ENCODE data around the gene PIK3C2B. TPM values are rescaled to one million over a fixed set of nuclear protein-coding genes. Genes with fewer than 3 reads are reported as not detected.
A peak's percentile ranks its signal among the peaks of the same experiment; 100 is the strongest.

PIK3C2B gene
- total RNA-seq, 1 donor from 2014 or later: 4.9 TPM

DNA sequence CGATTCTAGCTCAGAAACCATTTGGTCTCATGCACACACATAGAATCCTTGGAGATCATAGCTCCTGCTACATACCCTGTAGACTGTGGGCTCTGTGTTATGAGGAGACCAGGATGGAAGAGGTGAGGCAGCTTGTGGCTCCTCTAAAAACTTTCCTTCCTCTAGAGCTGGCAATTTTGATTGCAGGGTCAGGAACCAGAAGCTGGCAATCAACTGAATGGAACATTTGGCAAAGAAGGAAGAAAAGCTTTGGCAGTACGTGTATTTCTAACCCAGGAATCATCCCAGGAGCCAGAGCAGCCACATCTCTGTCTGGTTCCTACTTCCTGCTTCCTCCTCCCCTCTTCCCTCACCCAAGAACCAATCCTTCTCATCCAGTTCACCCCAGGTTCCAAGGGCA lies 15.7 kb downstream of the PIK3C2B start:
- no peak for DNase-seq (ENCODE audit: low read depth)

DNA sequence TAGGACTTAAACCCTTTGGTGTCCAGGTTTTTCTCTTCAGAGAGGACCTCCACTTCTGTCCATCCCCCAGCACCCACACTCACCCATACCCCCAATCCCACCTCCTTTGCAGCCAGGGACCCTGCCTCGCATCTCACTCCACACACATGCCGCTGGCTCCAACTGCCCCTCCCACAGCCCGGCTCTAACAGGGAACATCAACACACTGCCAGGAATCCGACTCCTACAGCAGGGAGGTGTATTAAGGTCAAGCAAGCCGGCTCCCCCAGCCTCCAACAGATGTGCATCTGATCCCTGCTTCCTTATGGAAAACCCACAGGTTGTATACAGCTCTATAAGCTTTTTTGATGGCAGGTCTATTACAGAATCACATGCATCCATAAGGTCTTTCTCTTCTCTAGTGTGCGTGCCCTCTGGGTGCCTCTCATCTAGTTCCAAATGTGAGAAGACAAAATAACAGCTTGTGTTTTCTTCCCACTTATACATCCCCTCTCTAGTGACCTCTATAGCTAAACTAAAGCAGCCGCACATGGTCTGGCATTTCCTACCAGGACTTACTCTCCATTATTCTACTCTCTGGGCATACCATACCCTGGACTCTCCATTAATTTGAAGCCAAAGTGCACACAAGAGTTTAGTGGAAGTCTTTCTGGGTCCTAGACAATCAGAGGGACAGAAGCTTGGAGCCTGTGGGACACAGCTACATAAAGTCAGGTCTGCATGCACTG lies 16.3 kb downstream of the PIK3C2B start:
- no peak for DNase-seq (ENCODE audit: low read depth)

DNA sequence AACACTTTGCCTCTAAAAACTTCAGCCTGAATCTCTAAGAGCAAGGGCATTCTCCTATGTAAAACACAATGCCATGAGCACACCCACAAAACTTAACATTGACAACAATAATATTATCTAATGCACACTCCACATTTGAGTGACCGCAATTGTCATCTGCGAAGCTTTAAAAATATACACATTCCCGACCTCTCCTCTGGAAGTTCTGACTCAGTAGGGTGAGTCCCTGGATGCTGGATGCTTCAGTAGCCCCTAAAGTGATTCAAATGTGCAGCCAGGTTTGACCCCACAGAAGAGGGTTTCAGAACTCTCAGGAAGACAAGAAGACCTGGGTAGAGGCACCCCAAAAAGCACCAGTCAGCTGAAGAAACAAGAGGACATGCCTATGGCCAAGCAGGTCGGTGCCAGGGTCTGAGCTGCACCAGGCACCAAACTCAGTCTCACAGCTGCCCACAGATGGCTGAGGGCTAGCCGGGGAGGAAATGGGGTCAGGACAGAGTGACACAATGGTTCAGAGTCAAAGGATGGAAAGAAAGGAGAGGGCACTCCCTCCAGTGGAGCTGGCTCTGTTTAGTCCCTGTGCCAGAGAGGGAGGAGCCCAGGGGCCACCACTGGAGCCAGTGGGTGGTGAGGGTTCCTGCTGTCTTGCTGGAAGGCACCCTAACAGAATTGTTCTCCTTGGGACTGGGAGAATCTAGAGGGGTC lies 17.4 kb downstream of the PIK3C2B start:
- peak; percentile 31 for DNase-seq (ENCODE audit: low read depth)

DNA sequence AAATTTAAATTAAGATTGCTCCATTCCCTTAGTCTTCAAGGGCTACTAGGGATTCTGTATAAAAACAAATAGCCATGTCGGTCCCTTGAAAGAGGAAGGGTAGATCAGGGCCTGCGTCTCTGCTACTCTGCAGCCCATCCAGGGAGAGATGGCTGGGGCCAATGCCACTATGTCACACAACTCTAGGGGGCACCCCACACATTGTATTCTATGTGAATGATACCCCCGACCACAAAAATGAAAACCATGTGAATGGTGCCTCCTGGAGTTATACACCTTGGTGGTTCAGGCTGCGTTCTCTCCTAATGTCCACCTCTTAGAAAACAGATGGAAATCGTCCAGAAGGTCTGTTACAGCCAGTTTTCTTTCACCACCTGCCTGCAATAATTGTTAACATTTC lies 18.0 kb downstream of the PIK3C2B start:
- no peak for DNase-seq (ENCODE audit: low read depth)

DNA sequence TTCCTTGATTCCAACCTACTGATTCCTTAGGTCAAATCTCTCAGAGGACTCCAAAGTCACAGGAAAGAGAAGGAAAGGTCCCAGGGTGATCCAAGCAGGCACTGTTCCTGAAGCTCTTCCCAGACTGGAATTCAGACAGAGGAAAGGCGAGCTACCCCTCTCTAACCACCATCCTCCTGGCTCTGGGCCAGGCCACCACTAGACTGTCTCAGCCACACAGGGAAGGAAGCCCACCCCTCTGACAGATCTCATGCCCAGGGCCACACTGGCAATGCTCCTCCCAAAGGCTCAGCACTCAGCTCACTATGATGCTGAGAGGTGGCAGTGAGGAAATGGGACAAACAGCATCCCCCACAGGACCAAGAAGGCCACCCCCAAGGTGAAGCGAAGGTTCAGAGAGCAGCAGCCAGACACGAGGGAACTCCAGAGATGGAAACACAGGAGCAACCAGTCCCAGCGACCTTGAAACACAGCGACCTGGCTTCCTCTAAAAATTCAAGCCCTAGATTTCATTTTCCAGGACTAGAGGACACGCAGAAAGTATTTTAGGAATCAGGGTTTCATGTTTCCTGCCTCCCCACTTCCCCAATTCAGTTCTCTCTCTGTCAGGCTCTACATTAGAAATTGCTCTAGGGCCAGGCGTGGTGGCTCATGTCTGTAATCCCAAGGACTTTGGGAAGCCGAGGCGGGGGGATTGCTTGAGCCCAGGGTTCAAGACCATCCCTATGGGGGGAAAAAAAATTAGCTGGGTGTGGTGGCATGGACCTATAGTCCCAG lies 18.8 kb downstream of the PIK3C2B start:
- peak; percentile 55 for DNase-seq (ENCODE audit: low read depth)

DNA sequence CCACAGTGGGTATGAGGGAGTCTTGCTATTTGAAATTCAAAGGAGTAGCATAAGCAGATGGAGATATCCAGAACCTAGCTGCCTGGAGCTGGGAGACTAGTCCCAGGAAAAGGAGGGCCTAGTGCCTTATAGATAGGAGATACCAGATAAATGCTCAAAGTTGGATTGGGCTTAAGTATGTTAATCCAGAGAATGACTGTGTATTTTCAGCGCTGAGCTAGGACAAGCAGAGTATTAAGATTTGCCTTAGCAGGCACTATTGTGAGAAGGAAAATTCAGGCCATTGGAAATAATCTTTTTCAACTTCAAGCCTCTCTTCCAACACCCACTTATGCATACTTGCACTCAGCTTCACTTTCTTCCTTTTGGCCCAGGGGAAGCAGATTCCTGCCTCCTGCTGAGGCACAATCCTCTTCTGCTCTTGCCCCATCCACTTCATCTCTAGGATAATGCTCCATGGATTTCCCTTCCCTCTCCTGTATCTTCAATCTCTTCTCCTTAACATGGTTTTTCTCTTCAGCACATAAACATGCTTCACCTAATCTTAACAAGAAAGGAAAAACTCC lies 21.1 kb downstream of the PIK3C2B start:
- DNase-seq (ENCODE audit: low read depth): no peak

DNA sequence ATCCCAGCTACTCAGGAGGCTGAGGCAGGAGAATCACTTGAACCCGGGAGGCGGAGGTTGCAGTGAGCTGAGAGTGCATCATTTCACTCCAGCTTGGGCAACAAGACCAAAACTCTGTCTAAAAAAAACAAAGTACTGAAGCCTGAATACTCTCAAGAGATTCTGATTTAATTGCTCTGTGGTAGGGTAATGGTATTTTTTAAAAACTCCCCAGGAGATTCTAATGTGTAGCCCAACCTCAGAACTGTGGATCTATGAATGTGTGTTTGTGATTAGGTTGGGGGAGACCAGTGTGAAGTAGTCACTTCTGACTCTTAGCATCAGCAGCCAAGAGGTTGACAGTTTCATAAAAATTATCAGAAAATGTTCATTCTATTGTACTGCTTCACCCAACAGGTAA lies 21.9 kb downstream of the PIK3C2B start:
- DNase-seq (ENCODE audit: low read depth): no peak

DNA sequence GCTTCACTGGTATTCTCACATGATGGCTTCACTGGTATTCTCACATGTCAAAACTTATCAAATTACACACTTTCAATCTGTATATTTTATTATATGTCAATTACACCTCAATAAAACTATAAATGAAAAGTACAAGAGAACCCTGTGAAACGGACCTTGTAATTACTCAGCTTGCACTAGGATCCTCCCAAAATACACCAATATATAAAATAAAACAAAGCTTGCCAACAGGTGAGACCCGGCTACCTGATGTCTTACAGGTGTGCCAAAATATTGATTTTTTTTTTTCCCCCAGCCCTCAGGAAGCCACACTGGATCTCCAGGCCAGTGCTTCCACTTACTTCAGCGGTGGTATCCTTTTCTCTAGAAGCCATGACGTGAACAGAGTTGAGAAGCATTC lies 22.9 kb downstream of the PIK3C2B start:
- no peak for DNase-seq (ENCODE audit: low read depth)

DNA sequence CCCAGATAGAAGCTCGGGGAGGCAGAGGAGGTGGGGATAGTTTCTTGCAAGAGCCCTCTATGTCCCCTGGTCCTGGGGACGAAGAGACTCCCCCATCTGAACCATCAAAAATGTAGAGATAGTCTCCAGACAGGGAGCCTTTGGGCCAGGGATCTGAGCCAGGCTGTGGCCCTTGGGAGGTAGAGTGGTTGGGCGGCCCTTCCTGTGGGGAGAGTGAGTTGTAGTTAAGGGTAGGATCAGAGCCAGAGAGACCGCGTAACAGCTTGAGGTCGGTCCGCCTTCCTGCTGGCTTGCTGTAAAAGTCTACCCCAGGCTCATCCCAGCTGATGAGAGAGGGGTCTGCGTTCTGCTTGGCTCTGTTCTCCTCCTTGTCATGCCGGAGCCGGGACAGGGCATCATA lies 25.3 kb downstream of the PIK3C2B start:
- no peak for DNase-seq (ENCODE audit: low read depth)

DNA sequence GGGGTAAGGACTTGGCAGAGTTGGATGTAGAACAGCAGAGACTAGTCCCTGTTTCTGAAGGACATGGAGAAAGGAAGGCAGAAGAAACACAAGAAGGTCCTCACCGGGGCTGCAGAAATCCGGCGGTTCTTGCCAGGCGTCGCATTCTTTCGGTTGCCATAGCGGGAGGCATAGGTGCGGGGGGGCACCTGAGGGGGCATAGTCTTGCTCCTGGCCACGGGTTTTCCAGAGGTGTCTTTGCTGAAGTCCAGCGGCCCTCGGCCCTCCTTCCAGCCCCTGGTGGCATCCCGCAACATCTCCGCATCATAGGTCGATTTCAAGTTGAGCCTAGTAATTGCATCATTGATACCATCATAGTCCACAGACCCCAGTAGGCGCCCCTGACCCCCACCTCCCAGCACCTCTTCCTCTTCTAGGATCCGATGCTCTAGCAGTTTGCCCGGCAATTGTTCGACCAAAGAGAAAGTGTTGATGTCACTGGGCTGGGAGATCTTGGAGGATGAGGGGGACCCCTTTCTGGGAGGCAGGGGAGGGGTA lies 25.8 kb downstream of the PIK3C2B start:
- DNase-seq (ENCODE audit: low read depth): no peak

DNA sequence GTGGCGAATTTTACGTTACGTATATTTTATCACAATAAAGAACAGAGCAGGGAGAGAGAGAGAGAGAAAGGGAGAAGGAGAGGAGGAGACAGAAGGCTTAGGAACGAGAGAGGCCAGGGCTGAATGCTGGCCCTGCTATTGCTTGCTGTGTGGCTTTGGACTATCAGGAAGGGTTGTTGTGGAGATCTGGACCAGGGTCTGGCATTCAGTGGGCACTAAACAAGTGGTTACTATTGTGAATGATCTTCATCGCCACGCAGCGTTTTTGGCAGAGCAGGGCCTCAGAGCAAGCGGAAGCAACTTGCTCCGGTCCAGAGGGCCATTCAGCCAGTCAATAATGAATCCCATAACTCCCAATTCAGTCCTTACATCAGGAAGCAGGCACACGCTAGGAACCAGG lies 26.4 kb downstream of the PIK3C2B start:
- no peak for DNase-seq (ENCODE audit: low read depth)

DNA sequence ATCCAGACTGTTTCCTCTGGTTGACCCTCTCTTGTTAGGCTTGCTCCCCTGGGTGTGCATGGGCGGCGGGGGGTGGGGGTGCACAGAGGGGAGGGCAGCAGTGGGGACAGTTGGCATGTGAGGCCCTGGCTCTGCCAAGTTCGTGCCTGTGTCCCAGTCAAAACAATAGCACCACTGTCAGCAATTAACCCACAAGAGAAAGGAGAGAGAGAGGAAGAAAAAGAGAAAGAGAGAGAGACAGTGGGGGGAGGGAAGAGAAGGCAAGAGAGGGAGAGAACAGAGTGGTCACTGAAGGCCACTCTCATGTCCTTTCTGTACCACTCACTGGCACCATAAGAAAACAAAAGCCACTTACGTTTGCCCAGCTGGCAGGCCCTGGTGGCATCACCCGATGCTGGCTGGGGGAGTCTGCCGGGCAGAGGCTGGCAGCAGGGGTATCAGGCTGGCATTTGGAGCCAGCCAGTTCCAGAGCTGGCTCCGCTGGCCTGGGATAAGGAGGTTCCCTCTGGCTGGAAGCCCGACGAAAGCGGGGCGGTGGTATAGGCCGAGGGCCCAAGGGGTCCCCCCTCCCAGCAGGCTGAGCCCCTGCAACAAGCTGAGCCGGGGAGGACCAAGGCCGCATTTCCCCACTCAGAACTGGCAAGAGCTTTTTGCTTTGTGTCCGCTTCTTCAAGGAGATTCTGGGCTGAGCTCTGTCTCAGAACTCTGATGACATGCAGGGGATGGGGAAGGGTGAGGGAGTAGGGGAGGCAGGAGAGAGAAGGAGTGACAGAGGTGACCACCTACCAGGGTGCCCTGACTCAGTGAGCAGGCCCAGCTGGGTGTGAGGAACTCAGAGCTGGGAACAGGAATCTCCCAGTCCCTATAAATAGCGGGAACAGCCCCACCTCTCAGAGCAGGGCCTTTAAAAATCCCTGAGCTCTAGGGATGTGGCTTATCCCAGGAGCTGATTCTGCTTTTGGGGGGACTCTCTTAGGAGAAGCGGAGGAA lies 27.9 kb downstream of the PIK3C2B start:
- peak; percentile 77 for DNase-seq (ENCODE audit: low read depth)

DNA sequence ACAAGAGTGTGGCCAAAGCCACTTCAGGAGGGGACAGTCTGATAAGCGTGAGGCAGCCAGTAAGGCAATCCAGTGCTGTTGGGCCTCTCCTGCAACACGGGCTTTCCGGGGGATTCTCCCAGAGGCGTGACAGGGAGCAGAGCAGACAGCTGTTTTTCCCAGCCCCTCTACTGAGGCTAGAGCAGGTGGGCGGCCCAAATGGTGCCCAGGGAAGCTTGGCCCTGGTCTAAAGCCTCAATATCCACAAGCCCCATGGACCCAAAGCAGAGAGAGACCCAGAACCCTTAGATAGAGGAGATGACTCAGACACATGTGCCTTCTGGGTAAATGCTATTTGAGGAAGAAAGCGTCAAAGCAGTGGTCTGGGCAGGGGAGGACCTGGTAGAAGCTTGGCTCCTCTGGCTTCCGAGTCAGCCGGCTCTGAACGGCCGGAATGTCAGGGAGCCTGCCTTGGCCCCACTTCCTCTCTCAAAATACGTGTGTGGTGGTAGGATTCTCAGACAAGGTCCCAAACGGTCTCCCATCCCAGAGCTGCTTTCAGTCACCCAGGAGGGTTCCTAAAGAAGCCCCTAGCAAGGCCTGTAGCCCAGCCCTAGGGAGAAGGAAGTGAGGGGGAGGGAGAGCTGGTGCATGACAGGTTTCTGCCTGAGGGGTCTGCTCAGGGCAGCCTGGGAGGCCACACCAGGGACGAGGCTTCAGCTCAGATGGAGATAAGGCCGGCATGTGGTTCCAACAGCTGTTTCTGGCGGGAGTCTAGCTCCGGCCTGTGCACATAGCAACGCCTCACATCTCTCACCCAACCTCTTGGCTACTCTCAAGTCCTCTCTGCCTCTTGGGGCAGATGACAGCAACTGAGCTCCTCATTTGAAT lies 28.8 kb downstream of the PIK3C2B start:
- DNase-seq (ENCODE audit: low read depth): peak; percentile 78

DNA sequence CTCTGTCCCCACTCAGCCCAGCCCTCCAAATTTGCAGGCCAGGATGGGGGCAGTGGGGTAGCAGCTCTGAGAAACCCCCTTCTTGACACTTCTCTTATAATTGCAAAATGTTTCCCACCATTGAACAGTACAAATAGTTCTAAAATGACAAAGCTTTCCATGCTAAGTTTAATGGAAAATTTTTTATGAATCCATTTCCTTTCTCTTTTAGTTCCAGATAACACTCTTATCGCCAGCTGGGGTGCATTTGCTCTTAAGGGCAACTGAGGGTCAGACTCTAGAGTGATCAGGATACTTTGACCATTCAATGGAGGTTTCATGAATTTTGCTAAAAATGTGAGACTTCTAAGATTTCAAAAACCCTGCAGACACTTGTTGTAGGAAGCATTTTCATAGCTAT lies 29.9 kb downstream of the PIK3C2B start:
- no peak for DNase-seq (ENCODE audit: low read depth)

DNA sequence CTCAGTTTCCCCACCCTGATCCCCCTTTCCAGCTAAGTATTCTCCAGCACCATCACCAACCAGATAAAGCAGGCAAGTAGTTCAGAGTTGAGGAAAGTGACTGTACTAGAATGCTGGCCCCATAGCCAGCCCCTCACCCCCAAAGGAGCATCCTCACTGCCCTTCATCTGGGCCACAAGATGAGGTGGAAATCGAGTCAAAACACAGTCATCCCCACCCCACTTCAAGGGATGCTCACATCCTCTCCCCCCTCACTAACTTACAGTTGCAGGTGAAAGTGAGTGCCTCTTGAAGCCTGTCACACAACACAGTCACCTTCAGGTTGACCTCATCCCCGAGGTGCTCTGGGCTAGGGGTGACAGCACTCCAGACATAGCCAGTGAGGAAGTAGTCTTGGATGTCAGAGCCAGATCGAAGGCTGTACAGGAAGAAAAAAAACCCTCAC lies 30.4 kb downstream of the PIK3C2B start:
- DNase-seq (ENCODE audit: low read depth): no peak

DNA sequence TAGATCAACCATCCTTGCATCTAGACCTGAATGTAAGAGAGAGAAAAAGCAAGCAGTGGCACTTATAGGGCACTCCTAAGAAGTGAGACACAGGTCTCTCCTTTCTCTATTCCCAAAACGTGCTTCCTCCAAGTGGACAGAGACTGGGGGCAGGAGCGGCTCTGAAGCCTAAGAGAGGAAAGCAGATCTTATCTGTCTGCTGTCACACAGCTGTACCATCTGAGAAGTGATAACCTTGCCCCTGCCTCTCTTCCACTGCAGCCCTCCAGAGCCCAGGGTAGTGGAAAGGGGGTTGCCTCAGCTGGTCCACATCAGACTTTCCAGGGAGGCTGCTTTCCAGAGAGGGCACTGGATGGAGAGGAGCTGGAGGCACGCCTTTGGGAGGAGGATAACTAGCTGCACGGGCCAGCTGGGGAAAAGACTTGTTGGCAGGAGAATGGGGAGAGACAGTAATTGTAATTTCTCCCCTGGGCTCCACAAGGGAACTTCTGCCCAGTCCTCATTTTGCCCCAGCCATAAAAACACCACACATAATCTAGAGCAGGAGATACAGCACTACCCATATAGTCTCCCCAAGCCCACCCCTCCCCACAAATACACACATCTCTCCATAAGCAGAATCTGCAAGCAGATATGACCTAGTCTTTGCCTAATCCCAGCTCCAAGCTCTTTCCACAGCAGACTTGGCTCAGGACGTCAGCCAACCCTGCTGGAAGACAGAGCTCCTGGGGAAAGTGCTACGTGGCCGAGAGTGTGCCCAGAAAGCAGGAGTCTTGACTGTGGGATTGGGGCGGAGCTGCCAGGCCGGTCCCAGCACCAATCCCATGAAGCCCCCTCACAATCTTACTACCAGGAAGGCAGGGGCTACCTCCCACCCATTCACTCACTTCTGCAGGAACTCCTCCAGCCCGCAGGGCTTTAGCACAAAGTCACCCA lies 31.2 kb downstream of the PIK3C2B start:
- DNase-seq (ENCODE audit: low read depth): no peak

DNA sequence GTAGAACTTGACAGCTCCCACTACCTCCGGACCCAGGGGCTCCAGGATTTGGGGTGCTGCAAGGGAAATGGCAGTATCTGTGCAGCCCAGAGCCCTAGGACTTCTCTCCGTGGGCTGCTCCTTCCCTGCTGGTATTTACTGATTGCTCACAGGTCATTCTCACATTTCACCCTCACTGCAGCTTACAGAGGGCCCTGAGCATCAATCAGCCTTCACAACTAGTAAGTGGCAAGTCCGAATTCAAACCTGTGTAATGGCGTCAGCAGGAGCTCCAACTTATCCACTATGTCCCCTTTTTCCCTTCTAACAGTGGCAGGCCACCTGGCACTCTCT lies 32.4 kb downstream of the PIK3C2B start:
- no peak for DNase-seq (ENCODE audit: low read depth)
